Endometrial microvascular endothelial cells (primary cell): ENCODE results near the gene ADGRA3. TPM values are rescaled to one million over a fixed set of nuclear protein-coding genes. Genes with fewer than 3 reads are reported as not detected.

Experiments
- in situ Hi-C: cut with HindIII; loops from 2 replicates; pipeline ENCODE4 v1.10.0; 2017; ENCODE audit warnings: low sequenced_read_pairs, low pct_unique_long_range_greater_than_20kb; ENCODE audit errors: inconsistent ontology term
- total RNA-seq: library from RNA; depleted of rRNA; stranded (reverse); fragments of >200 nt; gene quantifications from one replicate; pipeline ENCODE4 v1.2.3, GENCODE V29; 2015; ENCODE audit errors: inconsistent ontology term

ADGRA3 gene
- total RNA-seq, 1 donor from 2014 or later = 17.7 TPM

- in situ Hi-C loops = no loop called here
Observed at GRCh38 chr4:22515145-22515887, 550 bp downstream of the ADGRA3 start.

GRCh38 chr4:22514481-22514880 is 1.4 kb downstream of the ADGRA3 start:
- in situ Hi-C loops = no loop called here

GRCh38 chr4:22514001-22514400 is 1.9 kb downstream of the ADGRA3 start:
- in situ Hi-C loops = no loop called here

- in situ Hi-C loops = no loop called here
Observed at GRCh38 chr4:22512306-22512705, 3.6 kb downstream of the ADGRA3 start.

GRCh38 chr4:22510750-22511149 is 5.1 kb downstream of the ADGRA3 start:
- in situ Hi-C loops = no loop called here

GRCh38 chr4:22508376-22508775 is 7.5 kb downstream of the ADGRA3 start:
- in situ Hi-C loops = no loop called here

- in situ Hi-C loops = no loop called here
Observed at GRCh38 chr4:22504922-22505321, 10.9 kb downstream of the ADGRA3 start.

GRCh38 chr4:22504447-22504846 is 11.4 kb downstream of the ADGRA3 start:
- in situ Hi-C loops = no loop called here

GRCh38 chr4:22502895-22503814 is 12.7 kb downstream of the ADGRA3 start:
- in situ Hi-C loops = no loop called here

GRCh38 chr4:22501715-22502095 is 14.2 kb downstream of the ADGRA3 start:
- in situ Hi-C loops = no loop called here

GRCh38 chr4:22500831-22501714 is 14.8 kb downstream of the ADGRA3 start:
- in situ Hi-C loops = no loop called here

- in situ Hi-C loops = no loop called here
Observed at GRCh38 chr4:22500128-22500611, 15.7 kb downstream of the ADGRA3 start.

- in situ Hi-C loops = no loop called here
Observed at GRCh38 chr4:22498866-22499265, 17.0 kb downstream of the ADGRA3 start.

- in situ Hi-C loops = no loop called here
Observed at GRCh38 chr4:22496165-22496813, 19.6 kb downstream of the ADGRA3 start.

GRCh38 chr4:22493523-22493922 is 22.3 kb downstream of the ADGRA3 start:
- in situ Hi-C loops = no loop called here

- in situ Hi-C loops = no loop called here
Observed at GRCh38 chr4:22492987-22493386, 22.9 kb downstream of the ADGRA3 start.

GRCh38 chr4:22491939-22492338 is 23.9 kb downstream of the ADGRA3 start:
- in situ Hi-C loops = no loop called here

- in situ Hi-C loops = no loop called here
Observed at GRCh38 chr4:22490718-22491315, 25.0 kb downstream of the ADGRA3 start.
